GM21786 (cell line): ENCODE measurements around the gene ITPR2.
"Not testable (repeated sequence)": the region's sequence is repeated elsewhere in the genome, so short reads cannot be mapped to it uniquely, and the experiment has no call there.

ENCODE experiments used
- ATAC-seq: cut with Tn5 transposase; IDR thresholded peaks from one replicate; pipeline ENCODE4 v1.9.1; 2021; ENCODE audit not compliant: unreplicated experiment

ITPR2 gene

GRCh38 chr12:26318661-26319068 lies 514.3 kb downstream of the ITPR2 start:
- peak; percentile 94 for ATAC-seq

GRCh38 chr12:26317942-26318575 lies 514.9 kb downstream of the ITPR2 start:
- ATAC-seq = peak; percentile 40

- ATAC-seq = not testable (repeated sequence)
These were observed 518.9 kb downstream of the ITPR2 start for GRCh38 chr12:26314103-26314502.

- not testable (repeated sequence) for ATAC-seq
These were observed 522.5 kb downstream of the ITPR2 start for GRCh38 chr12:26310489-26310888.

GRCh38 chr12:26309634-26310033 lies 523.4 kb downstream of the ITPR2 start:
- no peak for ATAC-seq

- no peak for ATAC-seq
These were observed 528.7 kb downstream of the ITPR2 start for GRCh38 chr12:26304273-26304672.

- no peak for ATAC-seq
These were observed 529.6 kb downstream of the ITPR2 start for GRCh38 chr12:26303418-26303817.

- ATAC-seq = no peak
These were observed 530.2 kb downstream of the ITPR2 start for GRCh38 chr12:26302776-26303175.

- no peak for ATAC-seq
These were observed 533.2 kb downstream of the ITPR2 start for GRCh38 chr12:26299751-26300150.

GRCh38 chr12:26298785-26299621 lies 534.0 kb downstream of the ITPR2 start:
- ATAC-seq = peak; percentile 99

- ATAC-seq = no peak
These were observed 535.5 kb downstream of the ITPR2 start for GRCh38 chr12:26297396-26298070.

GRCh38 chr12:26295001-26295400 lies 538.0 kb downstream of the ITPR2 start:
- ATAC-seq = no peak

GRCh38 chr12:26293612-26294011 lies 539.4 kb downstream of the ITPR2 start:
- ATAC-seq = no peak

GRCh38 chr12:26292596-26292995 lies 540.4 kb downstream of the ITPR2 start:
- no peak for ATAC-seq

GRCh38 chr12:26290565-26290964 lies 542.4 kb downstream of the ITPR2 start:
- ATAC-seq = no peak

GRCh38 chr12:26287671-26288381 lies 545.2 kb downstream of the ITPR2 start:
- ATAC-seq = no peak
